ENCODE results near the gene SLIT3.

Gene SLIT3

GRCh38 chr5:169333518-169333917 lies 32.6 kb upstream of the SLIT3 start:
- Histone ChIP-seq H3K9ac (no peak overlapping the region), H3K4me2 (no peak overlapping the region), H3K27ac (no peak overlapping the region), H3K79me2 (ENCODE audit: insufficient read depth, low read depth) (no peaks in the 10 kb centered on the region), H4K20me1 (ENCODE audit: insufficient read depth) (no peaks in the 10 kb centered on the region), H3K4me1 (ENCODE audit: low read depth, poor library complexity, severe bottlenecking) (no peaks in the 10 kb centered on the region), H3K36me3 (ENCODE audit: insufficient read depth) (no peaks in the 10 kb centered on the region), H2AFZ (ENCODE audit: low read depth) (no peak overlapping the region), H3K27me3 (ENCODE audit: insufficient read depth, low read depth) (no peaks in the 10 kb centered on the region), H3K4me3 (IDR thresholded peaks at IDR 0.05; ENCODE audit: insufficient read depth, low read depth, low read length) (no peak overlapping the region)
- TF ChIP-seq CTCF (conservative IDR thresholded peaks at IDR 0.05; ENCODE audit: low read depth, low read length): no peak

GRCh38 chr5:169331292-169331852 lies 30.4 kb upstream of the SLIT3 start:
- no peaks in the 10 kb centered on the region for H3K27me3 ChIP-seq (ENCODE audit: insufficient read depth, low read depth)
- H3K79me2 ChIP-seq (ENCODE audit: insufficient read depth, low read depth): no peaks in the 10 kb centered on the region
- no peak overlapping the region for H3K4me2 ChIP-seq
- H2AFZ ChIP-seq (ENCODE audit: low read depth): no peak overlapping the region
- no peaks in the 10 kb centered on the region for H4K20me1 ChIP-seq (ENCODE audit: insufficient read depth)
- H3K27ac ChIP-seq: no peak overlapping the region
- H3K9ac ChIP-seq: no peak overlapping the region
- no peaks in the 10 kb centered on the region for H3K36me3 ChIP-seq (ENCODE audit: insufficient read depth)
- TF ChIP-seq CTCF (conservative IDR thresholded peaks at IDR 0.05; ENCODE audit: low read depth, low read length): no peak
- H3K4me3 ChIP-seq (IDR thresholded peaks at IDR 0.05; ENCODE audit: insufficient read depth, low read depth, low read length): no peak overlapping the region
- H3K4me1 ChIP-seq (ENCODE audit: low read depth, poor library complexity, severe bottlenecking): no peaks in the 10 kb centered on the region

GRCh38 chr5:169328401-169328800 lies 27.5 kb upstream of the SLIT3 start:
- Histone ChIP-seq H3K4me1 (ENCODE audit: low read depth, poor library complexity, severe bottlenecking) (no peaks in the 10 kb centered on the region), H2AFZ (ENCODE audit: low read depth) (no peak overlapping the region), H3K27ac (no peak overlapping the region), H3K36me3 (ENCODE audit: insufficient read depth) (no peaks in the 10 kb centered on the region), H4K20me1 (ENCODE audit: insufficient read depth) (no peaks in the 10 kb centered on the region), H3K79me2 (ENCODE audit: insufficient read depth, low read depth) (no peaks in the 10 kb centered on the region), H3K27me3 (ENCODE audit: insufficient read depth, low read depth) (no peaks in the 10 kb centered on the region), H3K4me3 (IDR thresholded peaks at IDR 0.05; ENCODE audit: insufficient read depth, low read depth, low read length) (no peak overlapping the region), H3K9ac (no peak overlapping the region), H3K4me2 (no peak overlapping the region)
- TF ChIP-seq CTCF (conservative IDR thresholded peaks at IDR 0.05; ENCODE audit: low read depth, low read length): no peak

GRCh38 chr5:169325273-169325672 lies 24.3 kb upstream of the SLIT3 start:
- no peaks in the 10 kb centered on the region for H3K4me1 ChIP-seq (ENCODE audit: low read depth, poor library complexity, severe bottlenecking)
- H4K20me1 ChIP-seq (ENCODE audit: insufficient read depth): no peaks in the 10 kb centered on the region
- H3K4me3 ChIP-seq (IDR thresholded peaks at IDR 0.05; ENCODE audit: insufficient read depth, low read depth, low read length): no peak overlapping the region
- no peak overlapping the region; the same call in 1 of the 2 replicates for H3K4me2 ChIP-seq
- no peak overlapping the region for H3K27ac ChIP-seq
- H2AFZ ChIP-seq (ENCODE audit: low read depth): no peak overlapping the region
- TF ChIP-seq CTCF (conservative IDR thresholded peaks at IDR 0.05; ENCODE audit: low read depth, low read length): no peak
- no peaks in the 10 kb centered on the region for H3K27me3 ChIP-seq (ENCODE audit: insufficient read depth, low read depth)
- H3K36me3 ChIP-seq (ENCODE audit: insufficient read depth): no peaks in the 10 kb centered on the region
- no peaks in the 10 kb centered on the region for H3K79me2 ChIP-seq (ENCODE audit: insufficient read depth, low read depth)
- no peak overlapping the region for H3K9ac ChIP-seq
